ENCODE data around the gene PSTPIP2. TPM values are rescaled to one million over a fixed set of nuclear protein-coding genes. Genes with fewer than 3 reads are reported as not detected.

The PSTPIP2 gene
- total RNA-seq, 1 experiment from 2014 or later: 0.39 TPM

DNA sequence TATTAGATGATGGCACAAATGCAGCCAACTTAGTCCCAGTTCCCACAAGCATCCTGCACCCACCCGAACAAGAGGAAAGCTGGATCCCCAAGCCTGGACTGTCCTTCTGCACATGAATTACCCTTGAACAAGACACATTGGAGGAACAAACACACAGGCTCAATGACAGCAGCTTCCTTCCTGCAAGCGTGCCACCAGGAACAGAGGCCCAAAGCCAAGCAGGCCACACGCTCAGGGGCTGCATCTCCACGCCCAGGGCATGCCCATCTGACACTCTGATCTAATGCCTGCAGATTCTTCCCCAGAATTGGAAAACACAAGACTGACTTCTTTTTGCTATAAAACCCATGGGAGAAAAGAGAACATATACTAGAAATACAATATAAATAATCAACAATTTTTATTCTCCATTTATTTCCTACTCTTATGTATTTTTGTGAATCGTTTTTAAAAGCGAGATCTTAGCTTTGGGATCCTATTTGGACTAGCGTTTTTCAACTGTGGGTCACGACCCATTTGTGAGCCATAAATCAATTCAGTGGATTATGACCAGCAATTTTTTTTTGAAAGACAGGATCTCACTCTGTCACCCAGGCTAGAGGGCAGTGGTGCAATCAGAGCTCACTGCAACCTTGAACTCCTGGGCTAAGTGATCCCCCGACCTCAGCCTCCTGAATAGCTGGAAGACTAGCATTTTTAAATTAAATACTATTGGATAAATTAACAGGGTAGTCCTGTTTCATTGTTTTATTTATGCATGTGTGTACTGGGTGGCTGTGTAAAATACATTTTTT, 34.4 kb downstream of the PSTPIP2 start:
- TF ChIP-seq, protein P1, sequence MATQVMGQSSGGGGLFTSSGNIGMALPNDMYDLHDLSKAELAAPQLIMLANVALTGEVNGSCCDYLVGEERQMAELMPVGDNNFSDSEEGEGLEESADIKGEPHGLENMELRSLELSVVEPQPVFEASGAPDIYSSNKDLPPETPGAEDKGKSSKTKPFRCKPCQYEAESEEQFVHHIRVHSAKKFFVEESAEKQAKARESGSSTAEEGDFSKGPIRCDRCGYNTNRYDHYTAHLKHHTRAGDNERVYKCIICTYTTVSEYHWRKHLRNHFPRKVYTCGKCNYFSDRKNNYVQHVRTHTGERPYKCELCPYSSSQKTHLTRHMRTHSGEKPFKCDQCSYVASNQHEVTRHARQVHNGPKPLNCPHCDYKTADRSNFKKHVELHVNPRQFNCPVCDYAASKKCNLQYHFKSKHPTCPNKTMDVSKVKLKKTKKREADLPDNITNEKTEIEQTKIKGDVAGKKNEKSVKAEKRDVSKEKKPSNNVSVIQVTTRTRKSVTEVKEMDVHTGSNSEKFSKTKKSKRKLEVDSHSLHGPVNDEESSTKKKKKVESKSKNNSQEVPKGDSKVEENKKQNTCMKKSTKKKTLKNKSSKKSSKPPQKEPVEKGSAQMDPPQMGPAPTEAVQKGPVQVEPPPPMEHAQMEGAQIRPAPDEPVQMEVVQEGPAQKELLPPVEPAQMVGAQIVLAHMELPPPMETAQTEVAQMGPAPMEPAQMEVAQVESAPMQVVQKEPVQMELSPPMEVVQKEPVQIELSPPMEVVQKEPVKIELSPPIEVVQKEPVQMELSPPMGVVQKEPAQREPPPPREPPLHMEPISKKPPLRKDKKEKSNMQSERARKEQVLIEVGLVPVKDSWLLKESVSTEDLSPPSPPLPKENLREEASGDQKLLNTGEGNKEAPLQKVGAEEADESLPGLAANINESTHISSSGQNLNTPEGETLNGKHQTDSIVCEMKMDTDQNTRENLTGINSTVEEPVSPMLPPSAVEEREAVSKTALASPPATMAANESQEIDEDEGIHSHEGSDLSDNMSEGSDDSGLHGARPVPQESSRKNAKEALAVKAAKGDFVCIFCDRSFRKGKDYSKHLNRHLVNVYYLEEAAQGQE (IDR thresholded peaks at IDR 0.05; ENCODE audit: insufficient read depth in 1 of 2, low read depth in 2 of 2, low read length in 1 of 2): no peak
- TF ChIP-seq SIN3A (IDR thresholded peaks at IDR 0.05; ENCODE audit: borderline replicate concordance, insufficient read depth, low read depth, low read length): no peak
- TF ChIP-seq, protein P2, sequence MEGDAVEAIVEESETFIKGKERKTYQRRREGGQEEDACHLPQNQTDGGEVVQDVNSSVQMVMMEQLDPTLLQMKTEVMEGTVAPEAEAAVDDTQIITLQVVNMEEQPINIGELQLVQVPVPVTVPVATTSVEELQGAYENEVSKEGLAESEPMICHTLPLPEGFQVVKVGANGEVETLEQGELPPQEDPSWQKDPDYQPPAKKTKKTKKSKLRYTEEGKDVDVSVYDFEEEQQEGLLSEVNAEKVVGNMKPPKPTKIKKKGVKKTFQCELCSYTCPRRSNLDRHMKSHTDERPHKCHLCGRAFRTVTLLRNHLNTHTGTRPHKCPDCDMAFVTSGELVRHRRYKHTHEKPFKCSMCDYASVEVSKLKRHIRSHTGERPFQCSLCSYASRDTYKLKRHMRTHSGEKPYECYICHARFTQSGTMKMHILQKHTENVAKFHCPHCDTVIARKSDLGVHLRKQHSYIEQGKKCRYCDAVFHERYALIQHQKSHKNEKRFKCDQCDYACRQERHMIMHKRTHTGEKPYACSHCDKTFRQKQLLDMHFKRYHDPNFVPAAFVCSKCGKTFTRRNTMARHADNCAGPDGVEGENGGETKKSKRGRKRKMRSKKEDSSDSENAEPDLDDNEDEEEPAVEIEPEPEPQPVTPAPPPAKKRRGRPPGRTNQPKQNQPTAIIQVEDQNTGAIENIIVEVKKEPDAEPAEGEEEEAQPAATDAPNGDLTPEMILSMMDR (IDR thresholded peaks at IDR 0.05): no peak
- no peak for TF ChIP-seq TCF7L2 (IDR thresholded peaks at IDR 0.05; ENCODE audit: low read depth, low read length)
- TF ChIP-seq POLR2AphosphoS5 (IDR thresholded peaks at IDR 0.05; ENCODE audit: low read depth, low read length): no peak
- ATAC-seq (no peak), DNase-seq (ENCODE audit: low read depth, low spot score) (no peak)
- H3K4me3 ChIP-seq (ENCODE audit: low read depth in 2 of 2, low read length in 2 of 2): no peak overlapping the region
- ChIA-PET POLR2A (no interaction called here), CTCF (no interaction called here)
- no peaks in the 10 kb centered on the region for H3K9me3 ChIP-seq (ENCODE audit: control insufficient read depth, insufficient read depth, low read depth, low read length)
- H3K27me3 ChIP-seq (ENCODE audit: control insufficient read depth, insufficient read depth, low read length): no peaks in the 10 kb centered on the region
- no peaks in the 10 kb centered on the region for H3K4me1 ChIP-seq (ENCODE audit: control insufficient read depth, insufficient read depth, low read length)
- no TSS peak for BruUV-seq (replicated peaks)
- H3K36me3 ChIP-seq (ENCODE audit: control insufficient read depth, insufficient read depth, low read length): no peaks in the 10 kb centered on the region
- no peak overlapping the region for H3K27ac ChIP-seq (ENCODE audit: low read length)
- intact Hi-C loops (cut with micrococcal nuclease; ENCODE audit: unreplicated experiment): no loop called here
- in situ Hi-C loops (cut with HindIII; ENCODE audit: low pct_unique_long_range_greater_than_20kb, low sequenced_read_pairs): no loop called here

DNA sequence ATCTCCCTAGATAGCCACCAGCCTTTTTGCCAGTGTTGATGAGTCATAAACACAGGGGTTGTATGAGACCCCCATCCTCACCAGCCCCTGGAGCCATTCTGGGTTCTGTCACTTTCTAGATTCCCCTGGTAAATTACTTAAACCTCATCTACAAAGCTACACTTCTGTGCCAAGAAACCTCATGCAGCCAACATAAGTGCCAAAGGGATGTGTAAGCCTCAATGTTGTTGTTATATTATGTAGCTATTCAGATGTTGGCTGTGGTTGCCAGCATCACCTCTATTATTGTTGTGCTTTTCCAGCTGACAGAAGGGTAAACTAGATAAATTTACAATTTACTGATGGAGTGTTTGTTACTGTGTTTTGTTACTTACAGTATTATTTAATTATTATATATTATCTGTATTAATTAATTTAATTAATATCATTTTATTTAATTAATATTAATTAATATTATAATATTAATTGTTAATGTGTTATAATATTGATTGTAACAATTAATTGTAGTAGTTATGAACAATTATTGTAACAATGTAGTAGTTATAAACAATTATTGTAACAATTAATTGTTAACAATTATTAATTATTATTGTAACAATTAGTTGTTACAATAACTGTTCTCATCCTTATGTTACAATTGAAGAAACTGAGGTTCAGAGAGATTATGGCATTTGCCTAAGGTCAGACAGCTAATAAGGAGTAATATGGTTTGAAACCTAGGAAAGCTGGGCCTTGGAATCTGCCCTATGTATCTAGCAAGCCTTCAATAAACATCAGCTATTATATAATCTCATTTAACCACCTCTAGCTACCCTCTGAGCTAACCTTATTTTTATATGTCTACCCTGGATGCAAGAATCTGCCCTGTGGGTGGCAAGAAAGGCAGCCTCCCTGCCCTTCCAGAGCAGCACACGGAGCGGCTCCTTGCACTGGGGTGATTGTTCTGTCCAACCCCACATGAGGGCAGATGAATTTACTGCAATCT, 36.1 kb downstream of the PSTPIP2 start:
- Histone ChIP-seq H3K27me3 (ENCODE audit: control insufficient read depth, insufficient read depth, low read length) (no peaks in the 10 kb centered on the region), H3K4me1 (ENCODE audit: control insufficient read depth, insufficient read depth, low read length) (no peaks in the 10 kb centered on the region), H3K36me3 (ENCODE audit: control insufficient read depth, insufficient read depth, low read length) (no peaks in the 10 kb centered on the region), H3K4me3 (ENCODE audit: low read depth in 2 of 2, low read length in 2 of 2) (no peak overlapping the region), H3K27ac (ENCODE audit: low read length) (no peak overlapping the region), H3K9me3 (ENCODE audit: control insufficient read depth, insufficient read depth, low read depth, low read length) (no peaks in the 10 kb centered on the region)
- POLR2A ChIA-PET: no interaction called here
- TF ChIP-seq POLR2AphosphoS5 (IDR thresholded peaks at IDR 0.05; ENCODE audit: low read depth, low read length): no peak
- TF ChIP-seq, protein P1 (IDR thresholded peaks at IDR 0.05; ENCODE audit: insufficient read depth in 1 of 2, low read depth in 2 of 2, low read length in 1 of 2): no peak
- TF ChIP-seq TCF7L2 (IDR thresholded peaks at IDR 0.05; ENCODE audit: low read depth, low read length): no peak
- TF ChIP-seq, protein P2 (IDR thresholded peaks at IDR 0.05): no peak
- no peak for TF ChIP-seq SIN3A (IDR thresholded peaks at IDR 0.05; ENCODE audit: borderline replicate concordance, insufficient read depth, low read depth, low read length)
- in situ Hi-C loops (cut with HindIII; ENCODE audit: low pct_unique_long_range_greater_than_20kb, low sequenced_read_pairs): no loop called here
- CTCF ChIA-PET: no interaction called here
- no peak for DNase-seq (ENCODE audit: low read depth, low spot score)
- intact Hi-C loops (cut with micrococcal nuclease; ENCODE audit: unreplicated experiment): no loop called here
- BruUV-seq (replicated peaks): no TSS peak
- no peak for ATAC-seq
